Measurements from ENCODE around the gene RAB21.

The RAB21 gene

DNA sequence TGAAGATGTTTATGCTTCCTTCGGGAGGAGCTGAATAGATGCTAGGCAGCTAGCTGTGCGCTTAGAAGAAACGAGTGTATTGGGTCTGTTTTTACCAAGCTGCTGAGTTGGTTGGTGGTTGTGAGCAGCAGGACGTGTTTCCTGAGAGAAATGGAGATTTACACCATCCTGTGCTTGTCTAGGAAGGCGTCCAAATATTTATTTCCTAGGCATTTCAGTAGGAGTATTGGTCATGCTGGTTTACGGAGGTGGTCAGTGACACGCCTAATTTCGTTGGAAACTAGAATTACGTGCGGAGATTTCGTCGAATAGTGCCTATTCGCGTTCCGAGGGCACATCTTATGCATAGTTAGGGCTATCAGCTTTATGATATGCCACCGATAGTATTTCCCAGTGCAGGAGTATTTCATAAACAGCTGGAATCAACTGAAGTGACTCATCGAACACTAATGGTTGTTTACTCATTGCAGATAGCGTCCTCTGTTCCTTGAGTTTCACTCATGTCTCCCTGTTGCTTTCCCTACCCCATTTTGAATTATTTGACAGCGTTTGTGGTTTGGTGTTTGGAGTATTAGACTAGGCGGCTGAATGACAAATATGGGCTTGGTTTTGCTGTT lies 85.7 kb downstream of the RAB21 start:
- H3K4me1 Mint-ChIP-seq = peaks cover 25% of the 10 kb centered on the region
- peaks cover 15% of the 10 kb centered on the region for H3K27me3 Mint-ChIP-seq (ENCODE audit: low read depth, poor library complexity)
- no peaks in the 10 kb centered on the region for H3K36me3 Mint-ChIP-seq (ENCODE audit: low read depth)
- H3K4me3 Mint-ChIP-seq = peak overlapping the region; percentile 96
- H3K27ac Mint-ChIP-seq = peak overlapping the region; percentile 99
- H3K9me3 Mint-ChIP-seq = peaks cover 3% of the 10 kb centered on the region
- no peak for DNase-seq
- TF ChIP-seq, protein P1, sequence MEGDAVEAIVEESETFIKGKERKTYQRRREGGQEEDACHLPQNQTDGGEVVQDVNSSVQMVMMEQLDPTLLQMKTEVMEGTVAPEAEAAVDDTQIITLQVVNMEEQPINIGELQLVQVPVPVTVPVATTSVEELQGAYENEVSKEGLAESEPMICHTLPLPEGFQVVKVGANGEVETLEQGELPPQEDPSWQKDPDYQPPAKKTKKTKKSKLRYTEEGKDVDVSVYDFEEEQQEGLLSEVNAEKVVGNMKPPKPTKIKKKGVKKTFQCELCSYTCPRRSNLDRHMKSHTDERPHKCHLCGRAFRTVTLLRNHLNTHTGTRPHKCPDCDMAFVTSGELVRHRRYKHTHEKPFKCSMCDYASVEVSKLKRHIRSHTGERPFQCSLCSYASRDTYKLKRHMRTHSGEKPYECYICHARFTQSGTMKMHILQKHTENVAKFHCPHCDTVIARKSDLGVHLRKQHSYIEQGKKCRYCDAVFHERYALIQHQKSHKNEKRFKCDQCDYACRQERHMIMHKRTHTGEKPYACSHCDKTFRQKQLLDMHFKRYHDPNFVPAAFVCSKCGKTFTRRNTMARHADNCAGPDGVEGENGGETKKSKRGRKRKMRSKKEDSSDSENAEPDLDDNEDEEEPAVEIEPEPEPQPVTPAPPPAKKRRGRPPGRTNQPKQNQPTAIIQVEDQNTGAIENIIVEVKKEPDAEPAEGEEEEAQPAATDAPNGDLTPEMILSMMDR (IDR thresholded peaks at IDR 0.05) = no peak

DNA sequence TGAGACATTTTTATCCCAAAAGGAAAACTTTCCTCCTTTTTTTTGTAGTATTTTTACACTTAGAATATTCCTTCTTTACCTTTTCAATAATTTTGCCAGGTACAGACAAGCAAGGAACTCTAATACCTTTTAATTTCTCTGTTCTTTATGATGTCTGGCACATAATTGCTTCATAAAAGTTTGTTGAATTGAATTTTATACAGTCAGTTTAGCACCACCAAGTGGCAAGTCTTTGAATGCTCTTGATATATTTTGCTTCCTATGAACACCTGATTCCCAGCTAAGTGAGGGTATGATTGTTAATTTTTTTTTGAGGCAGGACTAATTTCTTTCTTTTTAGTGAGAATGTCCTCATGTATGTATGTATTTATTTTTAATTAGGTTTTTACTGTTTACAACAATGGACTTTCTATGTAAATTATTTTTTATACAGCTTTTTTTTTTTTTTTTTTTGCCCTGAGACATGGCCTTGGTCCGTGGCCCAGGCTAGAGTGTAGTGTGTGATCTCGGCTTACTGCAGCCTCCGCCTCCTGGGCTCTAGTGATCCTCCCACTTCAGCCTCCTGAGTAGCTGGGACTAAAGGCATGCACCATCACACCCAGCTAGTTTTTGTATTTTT lies 91.8 kb downstream of the RAB21 start:
- Mint-ChIP-seq H3K4me1 (peaks cover 4% of the 10 kb centered on the region), H3K27me3 (ENCODE audit: low read depth, poor library complexity) (no peaks in the 10 kb centered on the region), H3K27ac (no peak overlapping the region), H3K4me3 (no peak overlapping the region), H3K36me3 (ENCODE audit: low read depth) (peaks cover 28% of the 10 kb centered on the region), H3K9me3 (peaks cover 18% of the 10 kb centered on the region)
- TF ChIP-seq, protein P1 (IDR thresholded peaks at IDR 0.05) = peak; percentile 22
- no peak for DNase-seq

DNA sequence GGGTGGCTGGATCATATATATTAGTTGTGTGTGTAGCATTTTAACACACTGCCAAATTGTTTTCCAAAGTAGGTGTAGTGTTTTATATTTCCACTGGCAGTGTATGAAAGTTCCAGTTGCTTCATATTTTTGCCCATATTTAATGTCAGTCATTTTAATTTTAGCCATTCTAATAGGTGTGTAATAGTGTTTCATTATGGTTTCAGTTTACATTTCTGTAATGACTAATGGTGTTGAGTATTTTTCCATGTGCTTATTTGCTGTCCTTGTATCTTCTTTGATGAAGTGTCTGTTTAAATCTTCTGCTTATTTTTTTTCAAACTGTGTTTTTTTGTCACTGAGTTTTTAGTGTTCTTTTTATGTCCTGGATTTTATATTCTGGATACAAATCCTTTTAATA lies 93.5 kb downstream of the RAB21 start:
- H3K27me3 Mint-ChIP-seq (ENCODE audit: low read depth, poor library complexity) = no peaks in the 10 kb centered on the region
- TF ChIP-seq, protein P1 (IDR thresholded peaks at IDR 0.05) = no peak
- H3K9me3 Mint-ChIP-seq = peaks cover 31% of the 10 kb centered on the region
- peaks cover 41% of the 10 kb centered on the region for H3K36me3 Mint-ChIP-seq (ENCODE audit: low read depth)
- no peak overlapping the region for H3K27ac Mint-ChIP-seq
- no peaks in the 10 kb centered on the region for H3K4me1 Mint-ChIP-seq
- no peak for DNase-seq
- no peak overlapping the region for H3K4me3 Mint-ChIP-seq

DNA sequence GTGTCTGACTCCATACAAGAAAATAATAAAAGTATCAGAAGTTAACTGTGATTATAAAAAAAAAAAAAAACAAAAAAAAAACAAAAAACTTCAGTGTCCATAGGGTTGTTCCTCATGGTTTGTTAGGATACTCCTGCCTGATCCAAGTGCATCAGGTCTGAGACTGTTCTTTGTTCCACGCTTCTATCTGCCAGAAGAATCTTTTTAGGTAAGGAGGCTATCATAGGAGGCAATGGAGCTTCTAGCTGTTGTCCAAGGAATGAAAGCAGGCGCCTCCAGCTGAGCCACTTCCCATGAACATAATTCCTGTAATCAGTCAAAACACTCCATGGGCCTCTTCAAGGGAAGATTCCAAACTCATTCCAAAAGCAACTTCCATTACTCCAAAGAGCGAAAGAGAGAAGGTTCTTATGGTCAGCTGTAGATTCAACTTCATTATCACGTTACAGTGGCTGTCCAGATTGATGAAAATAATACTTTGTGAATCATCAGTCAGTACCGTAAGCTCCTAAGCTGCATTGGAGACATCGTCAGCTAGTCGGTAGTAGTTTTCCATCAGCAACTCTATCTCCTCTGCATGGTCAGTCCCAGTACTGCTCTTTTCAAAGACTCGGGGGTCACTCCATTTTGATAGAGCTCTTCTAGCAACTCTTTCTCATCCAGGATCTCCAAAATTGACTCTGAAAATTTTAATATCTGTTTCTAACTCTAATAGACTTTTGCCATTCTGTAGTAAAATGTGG lies 94.6 kb downstream of the RAB21 start:
- no peaks in the 10 kb centered on the region for H3K4me1 Mint-ChIP-seq
- TF ChIP-seq, protein P1 (IDR thresholded peaks at IDR 0.05) = no peak

More for the DNA sequence above, 94.6 kb downstream of the RAB21 start:
- no peak for DNase-seq
- H3K27me3 Mint-ChIP-seq (ENCODE audit: low read depth, poor library complexity) = no peaks in the 10 kb centered on the region
- H3K27ac Mint-ChIP-seq = no peak overlapping the region
- peaks cover 34% of the 10 kb centered on the region for H3K9me3 Mint-ChIP-seq
- no peak overlapping the region for H3K4me3 Mint-ChIP-seq
- peaks cover 52% of the 10 kb centered on the region for H3K36me3 Mint-ChIP-seq (ENCODE audit: low read depth)
